Loucy (cell line): Measurements from ENCODE around the gene DPCD.

Experiments
- CTCF ChIP-seq: fragments of 200-600 bp; sonication (generic); conservative IDR thresholded peaks from 2 replicates; pipeline ENCODE4 v1.5.1; 2014; ENCODE audit warnings: mild to moderate bottlenecking, antibody characterized with exemption, low read length
- EZH2phosphoT487 ChIP-seq: fragments of 200-600 bp; IDR thresholded peaks from 2 replicates; pipeline ENCODE4 v1.6.1; 2018; ENCODE audit warnings: antibody characterized with exemption, mild to moderate bottlenecking, moderate library complexity, borderline replicate concordance

GRCh38 chr10:101568054-101568745 lies 19.9 kb upstream of the DPCD start:
- TF ChIP-seq EZH2phosphoT487 (no peak), CTCF (no peak)
